GM21528 (cell line): ENCODE results near the gene TOR4A.
"Not testable (repeated sequence)": the region's sequence is repeated elsewhere in the genome, so short reads cannot be mapped to it uniquely, and the experiment has no call there.

ENCODE experiments used
- ATAC-seq: cut with Tn5 transposase; IDR thresholded peaks from one replicate; pipeline ENCODE4 v1.9.1; 2021; ENCODE audit warnings: mild to moderate bottlenecking, moderate library complexity; ENCODE audit not compliant: unreplicated experiment, low FRiP score

The TOR4A gene

DNA sequence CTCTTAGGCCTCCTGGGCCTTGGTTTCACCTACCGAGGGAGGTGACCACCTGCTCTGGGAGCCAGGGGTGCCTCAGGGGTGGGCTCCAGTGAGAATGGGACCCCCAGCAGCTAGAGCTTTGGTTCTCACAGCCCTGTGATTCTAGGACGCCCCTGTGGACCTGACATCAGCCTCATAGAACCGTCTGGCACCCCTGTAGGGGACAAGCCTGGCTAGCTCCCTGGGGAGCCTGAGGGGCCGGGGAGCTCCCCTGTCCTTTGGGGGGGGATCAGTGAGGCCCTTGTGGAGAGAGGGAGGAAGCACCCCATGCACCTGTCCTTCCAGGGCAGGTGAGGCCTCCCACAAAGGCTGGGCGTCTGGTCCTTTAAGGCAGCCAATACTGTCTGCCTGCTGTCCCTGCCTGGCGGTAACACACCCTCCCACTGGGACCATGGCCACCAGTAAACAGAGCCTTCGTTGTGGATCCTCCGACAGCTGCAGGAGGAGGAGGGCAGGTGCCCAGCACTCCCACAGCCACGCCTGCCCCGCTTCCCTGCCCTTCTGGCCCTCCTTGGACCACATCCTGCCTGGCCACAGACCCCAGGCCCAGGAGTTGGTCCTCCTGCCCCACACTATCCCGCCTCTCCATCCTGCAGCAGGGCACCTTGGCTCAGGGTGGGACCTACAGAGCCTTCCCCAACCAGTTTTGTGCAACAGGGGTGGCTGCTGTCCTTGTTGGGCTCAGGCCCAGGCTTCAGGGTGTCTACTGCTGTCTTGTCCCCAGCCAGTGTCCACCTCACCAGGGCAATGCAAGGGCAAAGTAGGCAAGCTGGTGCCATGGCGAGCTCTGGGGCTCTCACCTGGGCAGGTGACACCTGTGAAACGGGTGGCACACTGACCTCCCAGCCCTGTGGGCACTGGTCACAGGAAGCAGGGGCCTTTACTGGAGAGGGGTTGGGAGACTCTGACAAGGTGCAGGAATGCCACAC lies 39.5 kb upstream of the TOR4A start:
- ATAC-seq = no peak

DNA sequence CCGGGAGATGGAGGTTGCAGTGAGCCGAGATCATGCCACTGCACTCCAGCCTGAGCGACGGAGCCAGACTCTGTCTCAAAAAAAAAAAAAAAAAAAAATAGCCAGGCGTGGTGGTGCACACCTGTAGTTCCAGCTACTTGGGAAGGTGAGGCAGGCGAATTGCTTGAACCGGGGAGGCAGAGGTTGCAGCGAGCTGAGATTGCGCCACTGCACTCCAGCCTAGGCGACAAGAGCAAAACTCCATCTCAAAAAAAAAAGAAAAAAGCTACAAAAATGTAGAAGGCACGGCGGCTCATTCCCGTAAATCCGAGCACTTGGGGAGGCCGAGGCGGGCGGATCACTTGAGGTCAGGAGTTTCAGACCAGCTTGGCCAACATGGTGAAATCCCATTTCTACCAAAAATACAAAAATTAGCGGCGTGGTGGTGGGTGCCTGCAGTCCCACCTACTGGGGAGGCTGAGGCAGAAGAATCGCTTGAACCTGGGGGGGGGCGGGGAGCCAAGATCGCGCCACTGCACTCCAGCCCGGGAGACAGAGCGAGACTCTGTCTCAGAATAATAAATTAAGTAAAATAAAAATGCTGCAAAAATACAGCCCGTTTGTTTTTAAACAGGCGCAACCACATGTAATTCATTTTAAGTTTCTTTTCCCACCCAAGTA lies 37.9 kb upstream of the TOR4A start:
- not testable (repeated sequence) for ATAC-seq

GRCh38 chr9:137240318-137240840 lies 37.1 kb upstream of the TOR4A start:
- ATAC-seq = peak; percentile 22

GRCh38 chr9:137240841-137241489 lies 36.6 kb upstream of the TOR4A start, which contains the start of gene TUBB4B:
Gene TUBB4B (plus strand): TSS chr9:137241287. CDS start chr9:137241361, 74 bp downstream.
- ATAC-seq = peak; percentile 75

DNA sequence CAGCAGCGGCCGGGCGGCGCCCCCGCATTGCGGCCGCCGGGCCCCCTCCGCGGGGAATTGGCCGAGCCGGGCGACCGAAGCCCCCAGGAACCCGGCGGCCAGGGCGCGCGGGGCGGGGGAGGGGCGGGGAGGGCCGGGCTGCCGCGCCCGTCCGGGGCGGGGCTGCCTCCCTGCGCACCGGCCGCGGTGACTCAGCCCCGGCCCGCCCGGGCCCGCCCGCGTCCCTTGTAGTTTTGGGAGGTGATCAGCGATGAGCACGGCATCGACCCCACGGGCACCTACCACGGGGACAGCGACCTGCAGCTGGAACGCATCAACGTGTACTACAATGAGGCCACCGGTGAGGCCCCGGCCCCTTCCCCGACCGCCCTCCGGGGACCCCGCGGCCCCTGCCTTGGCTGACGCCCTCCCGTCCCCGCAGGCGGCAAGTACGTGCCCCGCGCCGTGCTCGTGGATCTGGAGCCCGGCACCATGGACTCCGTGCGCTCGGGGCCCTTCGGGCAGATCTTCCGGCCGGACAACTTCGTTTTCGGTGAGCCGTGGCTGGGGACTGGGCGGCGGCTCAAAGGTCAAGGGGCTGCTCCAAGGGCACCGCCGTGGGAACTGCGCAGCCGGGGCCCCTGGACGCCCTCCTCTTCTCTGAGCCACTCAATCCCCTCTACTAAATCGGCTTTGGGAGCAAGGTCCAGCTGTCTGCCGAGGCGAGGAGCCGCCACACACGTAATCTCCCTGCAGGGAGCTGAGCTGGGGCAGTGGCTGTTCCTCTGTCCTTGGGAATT lies 35.8 kb upstream of the TOR4A start:
- no peak for ATAC-seq

DNA sequence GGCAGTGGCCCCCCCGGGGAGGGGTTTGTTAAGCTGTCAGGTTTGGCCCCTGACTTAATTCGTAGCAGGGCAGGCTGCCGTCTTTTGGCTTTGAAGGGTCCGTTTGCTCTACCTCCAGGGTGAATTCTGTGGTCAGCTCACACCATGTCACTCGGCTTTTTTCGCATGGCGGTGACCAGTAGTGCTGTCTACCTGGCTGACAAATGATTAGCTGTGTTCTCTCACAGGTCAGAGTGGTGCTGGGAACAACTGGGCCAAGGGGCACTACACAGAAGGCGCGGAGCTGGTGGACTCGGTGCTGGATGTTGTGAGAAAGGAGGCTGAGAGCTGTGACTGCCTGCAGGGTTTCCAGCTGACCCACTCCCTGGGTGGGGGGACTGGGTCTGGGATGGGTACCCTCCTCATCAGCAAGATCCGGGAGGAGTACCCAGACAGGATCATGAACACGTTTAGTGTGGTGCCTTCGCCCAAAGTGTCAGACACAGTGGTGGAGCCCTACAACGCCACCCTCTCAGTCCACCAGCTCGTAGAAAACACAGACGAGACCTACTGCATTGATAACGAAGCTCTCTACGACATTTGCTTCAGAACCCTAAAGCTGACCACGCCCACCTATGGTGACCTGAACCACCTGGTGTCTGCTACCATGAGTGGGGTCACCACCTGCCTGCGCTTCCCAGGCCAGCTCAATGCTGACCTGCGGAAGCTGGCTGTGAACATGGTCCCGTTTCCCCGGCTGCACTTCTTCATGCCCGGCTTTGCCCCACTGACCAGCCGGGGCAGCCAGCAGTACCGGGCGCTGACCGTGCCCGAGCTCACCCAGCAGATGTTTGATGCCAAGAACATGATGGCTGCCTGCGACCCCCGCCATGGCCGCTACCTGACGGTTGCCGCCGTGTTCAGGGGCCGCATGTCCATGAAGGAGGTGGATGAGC lies 35.0 kb upstream of the TOR4A start:
- no peak for ATAC-seq

- ATAC-seq = not testable (repeated sequence)
Observed at GRCh38 chr9:137243266-137243625, 34.3 kb upstream of the TOR4A start.

DNA sequence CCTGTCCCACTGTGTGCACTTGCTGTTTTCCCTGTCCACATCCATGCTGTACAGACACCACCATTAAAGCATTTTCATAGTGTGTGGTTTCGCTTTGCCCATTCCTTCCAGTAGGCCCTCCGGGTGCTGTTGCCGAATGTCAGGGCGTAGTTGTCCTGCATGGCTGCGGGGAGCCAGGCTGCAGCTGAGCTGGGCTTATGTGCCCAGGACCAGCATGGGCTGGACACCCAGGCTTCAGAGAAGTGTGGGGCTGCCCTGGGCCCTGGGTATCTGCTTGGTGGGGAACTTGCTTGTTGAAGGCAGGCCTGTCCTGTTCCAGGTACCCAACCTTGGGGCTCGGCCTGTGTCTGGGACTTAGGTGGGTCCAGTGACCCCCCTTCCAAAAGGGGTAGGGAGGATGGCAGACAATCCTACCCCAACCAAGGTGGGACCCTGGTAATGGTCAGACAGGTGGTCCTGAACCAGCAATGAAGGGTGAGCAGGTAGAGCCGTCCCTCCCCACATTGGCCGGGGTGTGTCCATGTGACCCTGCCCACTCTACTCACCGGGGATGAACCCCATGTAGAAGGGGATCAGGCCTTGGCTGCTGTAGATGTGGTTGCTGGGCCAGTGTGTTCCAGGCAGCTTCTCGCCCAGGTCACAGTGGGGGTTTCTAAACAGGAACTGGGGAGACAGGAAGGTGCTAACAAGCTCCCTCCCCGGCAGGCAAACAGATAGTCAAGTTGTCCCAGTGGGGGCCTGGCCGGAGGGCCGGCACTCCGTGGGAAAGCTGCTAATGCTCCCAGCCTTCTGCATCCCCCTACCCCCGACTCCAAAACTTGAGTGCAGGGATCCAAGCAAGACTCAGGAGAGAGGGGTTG lies 33.7 kb upstream of the TOR4A start:
- no peak for ATAC-seq

DNA sequence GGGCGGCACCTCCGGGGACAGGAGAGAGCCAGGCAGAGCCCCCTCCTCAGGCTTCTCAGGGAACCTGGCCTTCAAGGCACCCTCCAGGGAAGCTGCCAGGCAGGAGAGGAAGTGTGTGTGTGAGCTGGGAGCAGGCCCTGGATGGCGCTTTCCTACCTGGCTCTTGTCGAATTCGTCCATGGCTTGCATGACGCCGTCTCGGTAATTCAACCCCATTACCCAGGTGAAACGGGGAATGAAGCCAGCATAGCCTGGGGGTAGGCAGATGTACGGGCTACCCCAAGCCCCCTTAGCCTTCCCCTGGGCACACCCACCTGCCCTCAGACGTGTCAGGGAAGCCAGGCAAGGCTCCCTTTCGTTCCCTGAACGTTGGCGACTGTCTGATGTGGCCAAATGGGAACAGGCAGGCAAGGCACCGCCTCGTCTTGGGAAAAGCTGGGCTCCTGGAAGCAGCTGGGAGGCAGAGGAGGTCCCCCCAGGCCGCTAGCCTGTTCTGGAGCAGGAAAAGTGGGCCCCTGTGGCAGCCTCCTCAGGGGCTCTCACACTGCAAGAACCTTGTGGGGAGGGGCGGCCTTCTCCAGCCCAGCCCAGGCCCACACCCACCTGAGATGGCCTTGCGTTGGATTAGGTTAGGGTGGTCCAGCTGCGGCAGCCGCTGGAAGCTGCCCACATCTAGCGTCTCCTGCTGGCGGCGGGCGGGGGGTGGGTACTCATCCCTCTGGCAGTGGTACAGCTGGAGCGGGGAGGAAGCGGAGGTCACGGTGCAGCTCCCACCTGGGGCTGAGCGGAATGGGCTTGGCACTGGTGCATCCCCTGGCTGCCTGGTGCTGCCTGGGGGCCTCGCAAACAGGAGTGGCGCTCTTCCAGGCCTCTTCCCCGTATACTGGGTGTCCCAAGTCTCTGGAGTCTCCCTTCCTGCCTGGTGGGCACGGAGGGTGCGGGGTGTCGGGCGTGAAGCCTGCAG lies 32.8 kb upstream of the TOR4A start:
- no peak for ATAC-seq

- no peak for ATAC-seq
Observed at GRCh38 chr9:137245450-137246421, 31.8 kb upstream of the TOR4A start.

- ATAC-seq = no peak
Observed at GRCh38 chr9:137247135-137247915, 30.2 kb upstream of the TOR4A start.

- no peak for ATAC-seq
Observed at GRCh38 chr9:137247916-137248175, 29.7 kb upstream of the TOR4A start.

DNA sequence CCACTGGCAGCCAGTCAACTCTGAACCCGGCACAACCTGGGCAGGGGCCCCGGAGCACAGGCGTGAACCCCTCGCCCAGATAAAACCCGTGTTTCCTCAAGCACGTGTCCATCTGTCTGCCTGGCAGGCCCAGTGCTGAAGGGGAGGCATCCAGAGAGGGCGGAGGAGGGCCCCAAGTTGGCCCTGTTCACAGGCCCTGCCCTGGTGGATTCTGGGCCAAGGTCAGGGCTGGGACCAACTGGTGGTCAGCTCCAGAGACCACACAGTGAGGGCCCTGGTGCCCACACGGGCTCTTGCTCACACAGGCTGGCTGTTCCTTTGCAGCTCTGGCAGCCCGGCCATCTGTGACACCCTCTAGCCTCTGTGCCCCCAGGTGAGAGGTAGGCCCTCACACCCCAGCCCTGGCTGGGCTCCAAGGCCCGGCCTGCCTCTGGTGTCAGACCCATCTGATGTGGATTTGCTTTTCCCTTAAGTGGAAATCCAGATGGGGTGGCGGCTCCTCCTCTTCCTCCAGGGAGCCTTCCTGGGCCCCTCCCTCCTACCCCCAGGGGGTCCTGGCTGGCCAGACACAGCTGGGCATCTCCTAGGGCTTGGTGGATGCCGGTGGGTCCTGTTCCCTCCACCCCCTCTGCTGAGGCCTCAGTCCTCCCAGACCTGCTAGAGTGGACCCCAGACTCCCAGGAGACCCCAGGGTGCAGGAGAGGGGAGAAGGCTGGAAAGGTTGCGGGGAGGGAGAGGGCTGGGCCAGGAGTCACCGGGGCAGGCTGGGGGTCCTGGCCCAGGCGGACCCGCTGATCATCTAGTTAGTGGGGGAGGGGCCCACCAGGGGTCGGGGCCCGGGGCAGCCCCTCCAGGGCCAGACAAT lies 27.0 kb upstream of the TOR4A start:
- ATAC-seq = no peak

DNA sequence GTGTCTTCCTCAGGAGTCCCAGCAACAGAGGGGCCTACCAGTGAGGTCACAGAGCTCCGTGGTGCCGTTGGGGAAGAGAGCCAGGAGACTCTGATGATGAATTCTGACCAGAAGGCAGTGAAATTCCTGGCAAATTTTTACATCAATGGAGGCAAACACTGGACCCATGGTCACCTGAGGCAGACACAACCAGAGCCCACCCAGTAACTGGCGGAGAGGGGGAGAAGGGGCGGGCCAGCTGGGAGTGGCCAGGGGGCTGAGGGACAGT lies 26.4 kb upstream of the TOR4A start, which contains the start of gene STPG3:
Gene STPG3, plus strand, starts transcription at position 93 of the 268 bp plus-strand sequence. Its CDS starts 1 bp downstream, at position 94.
- ATAC-seq = no peak
